Stimulated activated CD4-positive, alpha-beta T cell treated with anti-CD3 and anti-CD28 coated beads, TNF-alpha, amount 100 ng/mL, for 4 hours (primary cell): Measurements from ENCODE around the gene CCDC70.

Experiments
- DNase-seq, 3 experiments: peaks; one replicate each; pipeline ENCODE4 v3.0.0-alpha.2; 2020; ENCODE audit warnings: low read depth in 3 of 3

Gene CCDC70

DNA sequence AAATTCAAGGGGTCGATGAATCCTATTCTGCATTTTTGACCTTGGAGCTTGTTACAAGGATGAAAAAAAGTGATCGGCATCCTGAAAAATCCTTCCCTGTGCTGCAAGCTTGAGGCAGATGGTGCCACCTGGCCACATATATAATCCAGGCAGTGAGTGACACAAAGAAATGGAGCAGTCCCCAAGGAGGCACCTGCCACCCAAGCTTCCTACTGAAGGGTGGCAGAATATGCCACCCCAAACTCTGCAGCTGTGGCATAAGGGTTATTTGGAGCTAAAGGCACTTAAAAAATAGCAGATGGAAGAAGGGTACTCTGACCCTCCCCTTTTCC lies 32.2 kb upstream of the CCDC70 start:
- DNase-seq = no peak

DNA sequence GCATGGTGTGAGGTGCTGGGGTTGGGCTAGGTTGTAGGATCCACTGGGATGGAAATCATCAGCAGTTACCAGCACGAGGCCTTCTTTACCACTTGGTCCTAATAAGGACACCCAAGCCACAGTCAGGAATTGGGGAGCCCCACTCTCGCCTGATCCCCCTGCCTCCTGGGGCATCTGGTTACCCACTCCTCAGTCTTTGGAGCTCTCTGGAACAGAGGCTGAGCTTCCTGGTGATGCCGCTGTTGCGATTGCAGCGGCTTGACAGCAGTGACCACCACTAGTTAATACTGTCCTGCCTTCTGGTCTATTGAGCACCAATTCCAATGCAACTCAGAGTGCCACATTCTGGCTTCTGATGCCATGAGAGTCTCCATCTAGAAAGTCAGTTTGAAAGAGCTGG lies 30.2 kb upstream of the CCDC70 start:
- no peak for DNase-seq

DNA sequence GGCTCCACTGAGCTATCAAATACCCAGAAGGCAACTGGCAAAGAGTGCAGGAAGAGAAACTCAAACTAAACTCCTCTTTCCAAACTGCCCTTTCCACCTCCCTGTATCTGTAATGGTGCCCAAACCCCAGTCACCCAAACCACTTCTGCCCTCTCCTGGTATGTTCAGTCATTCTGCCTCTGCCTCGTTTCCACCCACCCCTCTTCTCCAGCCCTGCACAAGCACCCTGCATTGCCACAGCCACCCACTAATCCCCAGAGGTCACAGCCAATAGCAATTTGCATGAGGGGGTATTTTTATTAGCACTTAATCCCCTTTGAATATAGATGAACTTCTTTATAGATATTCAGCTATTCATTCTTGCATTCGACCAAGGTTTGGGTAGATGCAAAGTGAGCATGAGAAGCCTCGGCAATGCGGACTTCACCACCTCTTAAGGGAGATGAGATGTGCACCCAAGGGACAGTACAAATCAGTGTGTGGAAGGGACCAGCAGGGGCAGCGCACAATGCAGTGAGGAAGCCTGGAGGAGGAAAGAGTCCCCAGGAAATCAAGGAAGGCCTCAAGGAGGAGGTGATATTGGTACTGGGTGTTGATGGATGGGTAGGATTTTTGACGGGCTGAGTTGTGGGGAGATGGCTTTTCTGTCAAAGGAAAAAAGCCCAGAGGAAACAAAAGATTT lies 29.2 kb upstream of the CCDC70 start:
- peak in 1 of 3 experiments; percentile 37 for DNase-seq

DNA sequence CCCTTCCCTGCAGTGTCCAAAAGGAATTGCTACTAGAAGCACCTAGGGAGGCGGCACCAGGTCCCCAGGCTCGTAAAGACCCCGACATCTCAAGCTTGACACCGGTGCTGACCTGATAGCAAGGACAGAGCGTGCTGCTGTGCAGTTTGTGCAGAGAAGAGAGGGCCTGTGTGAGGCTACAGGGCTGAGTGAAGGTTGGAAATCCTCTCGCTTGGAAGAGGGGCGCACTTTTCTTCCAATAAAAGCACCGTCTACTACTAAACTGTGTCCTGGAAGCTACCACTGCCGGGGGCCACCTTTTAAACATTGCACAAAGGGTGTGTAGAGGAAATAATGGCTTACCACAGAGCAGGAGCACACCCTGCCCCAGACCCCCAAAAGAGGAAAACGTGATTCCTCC lies 27.8 kb upstream of the CCDC70 start:
- DNase-seq = no peak

DNA sequence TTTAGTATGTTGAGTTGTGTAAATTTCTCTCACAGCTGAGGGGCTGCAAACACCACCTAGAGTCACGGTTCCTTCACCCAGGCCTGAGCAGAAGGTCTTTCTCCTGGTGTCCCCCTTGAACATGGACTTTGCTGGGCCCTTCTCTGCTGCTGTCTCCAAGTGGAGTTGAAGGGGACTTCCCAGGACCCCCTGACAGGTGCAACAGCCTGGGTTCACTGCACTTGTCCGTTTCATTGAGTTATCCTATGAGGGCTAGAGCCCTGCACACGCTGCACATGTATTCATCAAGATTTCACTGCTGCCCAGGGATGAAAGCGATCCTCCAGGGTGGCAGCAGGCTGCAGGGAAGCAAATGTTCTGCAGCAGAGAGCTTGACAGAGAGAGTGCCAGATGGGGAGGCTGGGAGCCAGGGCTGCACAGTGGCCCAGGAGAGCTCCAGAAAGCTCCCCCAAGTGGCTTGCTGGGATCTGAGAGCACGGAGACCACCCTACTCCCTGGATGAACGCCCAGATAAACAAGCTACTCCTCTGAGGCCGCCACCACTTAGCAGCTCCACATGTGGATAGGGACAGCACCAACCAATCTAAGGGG lies 27.1 kb upstream of the CCDC70 start:
- DNase-seq = no peak

DNA sequence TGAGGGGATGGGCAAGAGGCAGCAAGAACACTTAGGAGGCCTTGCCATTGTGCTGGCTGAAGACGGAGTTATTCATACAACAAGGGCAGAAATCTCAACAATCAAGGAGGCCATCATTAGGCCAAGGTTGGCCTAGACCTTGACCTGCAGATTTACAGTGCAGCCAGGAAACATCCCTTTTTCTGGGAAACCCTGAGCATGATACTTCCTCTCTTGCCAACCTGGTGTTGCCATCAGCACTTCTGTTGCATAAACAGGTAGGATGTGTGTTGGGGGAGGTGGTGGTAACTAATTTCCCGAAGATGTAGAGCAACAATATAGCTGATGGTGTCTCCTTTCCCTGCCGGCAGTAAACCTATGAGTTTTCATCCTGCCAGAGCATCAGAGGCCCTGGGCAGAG lies 24.8 kb upstream of the CCDC70 start:
- DNase-seq = no peak

DNA sequence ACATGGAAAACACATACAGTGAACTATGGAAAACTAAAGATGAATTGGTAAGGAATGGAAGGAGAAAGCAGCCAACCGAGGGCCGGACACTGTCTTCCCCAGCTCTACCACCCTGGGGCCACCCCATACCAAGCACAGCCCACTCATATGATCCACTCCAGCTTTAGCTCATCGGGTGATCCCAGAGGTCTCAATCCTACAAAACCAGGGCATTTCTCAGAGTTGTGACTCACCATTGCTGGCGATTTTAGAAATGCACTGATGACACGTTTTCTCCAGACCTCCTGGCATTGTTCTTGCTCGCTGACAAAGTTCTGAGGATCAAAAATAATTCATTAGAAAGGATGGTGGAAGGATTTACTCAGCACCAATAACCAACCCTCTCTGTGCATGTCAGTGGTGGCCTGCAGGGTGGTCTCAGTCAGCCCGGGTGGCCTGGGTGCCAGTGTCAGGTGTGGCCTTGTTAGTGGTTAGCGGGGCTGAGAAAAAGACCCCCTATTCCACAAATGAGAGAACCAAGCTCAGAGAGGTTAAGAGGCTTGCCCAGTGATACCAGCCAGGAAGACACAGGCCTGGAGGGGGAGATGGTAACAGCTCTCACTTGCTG lies 23.4 kb upstream of the CCDC70 start:
- DNase-seq = no peak

DNA sequence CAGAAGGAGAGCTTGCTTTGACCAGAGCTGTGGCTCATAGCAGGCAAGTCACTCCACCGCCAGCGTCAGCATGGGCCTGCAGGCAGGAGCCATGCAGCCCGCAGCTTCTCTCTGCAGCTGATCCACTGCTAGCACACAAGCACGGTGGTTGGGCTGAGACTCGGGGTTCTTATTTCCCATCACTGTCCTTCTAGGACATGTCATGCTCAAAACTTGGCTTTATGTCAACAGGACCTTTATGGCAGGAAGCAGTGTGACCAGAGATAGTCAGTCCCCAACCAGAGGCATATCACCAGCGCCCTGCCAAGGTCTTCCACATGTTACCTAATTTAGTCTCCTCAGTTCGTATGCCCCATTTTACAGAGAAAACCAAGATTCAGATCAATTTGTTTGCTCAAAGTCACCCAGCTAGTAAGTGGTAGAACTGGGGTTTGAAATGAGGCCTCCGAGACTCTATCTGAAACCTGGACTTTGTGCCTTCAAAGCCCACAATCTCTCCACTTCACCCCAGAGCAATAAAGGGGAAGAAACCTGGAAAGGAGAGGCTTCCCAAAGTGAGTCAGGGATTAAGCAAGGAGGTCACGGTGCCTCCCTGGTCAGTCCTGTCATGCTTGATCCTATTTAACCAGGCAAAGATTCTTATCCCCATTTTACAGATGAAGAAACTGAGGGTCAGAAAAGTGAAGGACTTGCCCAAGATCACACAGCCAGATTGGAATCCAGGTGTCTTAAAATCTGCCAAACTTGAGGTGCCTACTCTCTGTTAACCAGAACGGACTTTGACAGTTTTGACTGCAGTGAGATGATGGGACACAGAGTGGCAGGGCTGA lies 21.8 kb upstream of the CCDC70 start:
- DNase-seq = no peak

DNA sequence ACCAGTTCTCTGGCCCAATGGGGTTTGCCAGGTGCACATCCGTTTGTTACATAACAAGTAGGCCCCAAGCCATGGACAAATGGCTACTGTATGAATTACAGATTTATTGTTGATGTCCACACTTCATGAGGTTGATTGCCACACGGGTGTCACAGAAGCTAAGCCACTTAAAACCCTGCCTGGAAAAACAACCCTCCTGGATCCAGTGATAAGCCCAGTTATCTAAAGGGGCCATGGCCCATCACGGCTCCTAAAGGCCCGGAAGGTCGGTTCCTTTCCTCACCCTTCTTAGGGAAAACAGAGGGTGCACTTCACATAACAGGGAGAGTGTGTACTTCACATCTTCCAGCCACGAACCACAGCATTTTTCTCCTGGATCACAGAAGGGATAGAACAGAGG lies 20.9 kb upstream of the CCDC70 start:
- DNase-seq = no peak

DNA sequence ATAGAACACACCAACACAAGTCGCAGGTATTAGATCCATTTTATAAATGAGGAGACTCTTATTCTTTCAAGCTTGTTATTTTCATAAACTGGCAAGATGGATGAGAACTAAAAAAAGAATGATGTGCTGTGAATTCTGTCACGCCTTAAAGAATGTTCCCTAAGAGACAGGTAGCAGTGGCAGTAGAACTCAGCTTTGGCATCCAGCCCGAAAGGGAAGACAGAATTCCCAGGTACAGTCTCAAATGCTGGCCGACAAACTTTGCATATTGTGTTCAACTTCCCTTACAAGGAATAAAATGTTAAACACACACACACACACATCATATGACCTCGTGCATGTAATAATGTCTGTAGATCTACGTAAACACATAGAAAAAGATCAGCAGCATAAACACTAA lies 20.0 kb upstream of the CCDC70 start:
- no peak for DNase-seq

DNA sequence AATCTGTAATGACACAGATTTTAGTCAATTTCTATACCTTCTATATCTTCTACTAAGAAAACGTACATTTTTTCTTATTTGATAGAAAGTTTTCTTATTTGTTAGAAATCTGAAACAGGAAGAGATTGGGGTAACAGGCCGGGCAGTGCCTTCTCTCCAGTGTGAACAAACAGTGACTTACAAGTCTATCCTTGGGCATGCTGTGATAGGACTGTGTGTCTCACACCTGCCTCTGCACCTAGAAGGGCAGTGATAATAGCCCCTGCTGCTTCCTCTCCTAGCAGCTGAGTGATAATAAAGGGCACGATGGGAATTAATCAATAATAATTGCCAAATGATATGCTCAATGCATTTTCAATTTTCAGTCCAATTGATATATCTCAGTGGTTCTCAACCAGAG lies 18.2 kb upstream of the CCDC70 start:
- DNase-seq = no peak

DNA sequence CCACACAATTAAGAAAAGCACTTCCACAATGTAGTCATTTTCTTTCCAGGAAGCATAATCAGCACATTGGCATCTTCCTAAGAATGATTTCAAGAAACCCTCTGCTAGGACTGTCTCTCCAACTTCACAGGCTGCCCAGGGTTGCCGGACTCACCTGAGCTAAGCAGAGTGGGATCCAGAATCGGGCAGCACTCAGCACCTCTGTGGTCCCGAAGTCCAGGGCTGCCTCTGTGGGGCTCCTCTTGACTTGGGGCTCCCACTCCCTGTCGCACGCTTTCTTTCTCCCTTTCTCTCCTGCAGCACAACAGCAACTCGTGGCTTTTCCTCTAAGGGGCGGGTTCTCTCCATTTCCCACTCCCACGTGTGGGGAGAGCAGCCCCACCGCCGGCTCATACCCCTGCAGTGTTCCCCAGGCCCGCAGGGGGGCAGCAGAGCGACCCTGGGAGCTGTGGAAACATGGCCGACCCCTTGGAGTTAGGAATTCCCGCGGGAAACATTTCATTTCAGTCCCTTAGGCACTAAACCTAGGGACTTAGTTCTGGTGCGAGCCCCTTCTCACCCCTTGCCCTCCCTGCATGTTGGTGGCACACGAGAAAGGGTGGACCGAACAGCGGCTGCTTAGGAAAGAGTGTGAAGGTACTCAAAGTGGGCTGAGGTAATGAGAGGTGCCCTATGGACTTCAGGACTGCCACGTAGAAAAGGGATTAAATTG lies 16.8 kb upstream of the CCDC70 start, which contains the start of gene TMEM272:
Gene TMEM272, minus strand, starts transcription at position 316 of the 712 bp plus-strand sequence. CDS start 6,647 bp downstream, outside the sequence.
- DNase-seq = peak in 1 of 3 experiments; percentile 27

DNA sequence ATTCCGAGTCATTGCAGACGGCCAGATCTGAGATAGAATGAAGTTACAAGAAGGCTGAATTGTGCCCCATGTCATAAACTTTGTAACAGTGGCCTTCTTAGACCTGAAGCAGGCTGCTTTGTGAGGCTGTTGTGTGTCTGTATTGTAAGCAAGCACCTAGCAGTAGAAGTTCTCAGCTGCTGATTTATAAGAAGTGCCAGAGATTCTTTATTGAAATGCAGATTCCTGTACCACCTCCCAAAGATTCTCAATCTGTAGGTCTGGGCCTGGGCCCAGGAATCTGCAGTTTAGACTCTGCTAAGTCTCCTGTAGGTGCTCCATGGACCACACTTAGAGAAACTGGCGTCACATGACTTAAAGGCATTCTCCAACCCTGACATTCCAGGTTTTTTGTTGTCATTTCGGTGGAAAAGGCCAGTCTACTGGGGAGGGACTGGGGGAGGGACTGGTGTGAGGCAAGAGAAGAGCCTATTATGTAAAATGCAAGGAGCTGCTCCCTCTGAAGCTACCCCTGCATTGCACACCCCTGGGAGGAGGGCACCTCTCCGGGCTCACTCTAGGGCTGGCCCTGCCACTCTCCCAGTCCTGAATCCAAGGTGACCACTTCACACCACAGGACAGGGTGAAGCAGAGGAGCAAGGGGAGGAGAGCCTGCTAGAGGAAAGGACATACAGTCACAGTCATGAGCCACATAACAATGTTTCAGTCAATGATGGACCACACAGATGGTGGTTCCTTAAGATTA lies 16.0 kb upstream of the CCDC70 start:
- no peak for DNase-seq

DNA sequence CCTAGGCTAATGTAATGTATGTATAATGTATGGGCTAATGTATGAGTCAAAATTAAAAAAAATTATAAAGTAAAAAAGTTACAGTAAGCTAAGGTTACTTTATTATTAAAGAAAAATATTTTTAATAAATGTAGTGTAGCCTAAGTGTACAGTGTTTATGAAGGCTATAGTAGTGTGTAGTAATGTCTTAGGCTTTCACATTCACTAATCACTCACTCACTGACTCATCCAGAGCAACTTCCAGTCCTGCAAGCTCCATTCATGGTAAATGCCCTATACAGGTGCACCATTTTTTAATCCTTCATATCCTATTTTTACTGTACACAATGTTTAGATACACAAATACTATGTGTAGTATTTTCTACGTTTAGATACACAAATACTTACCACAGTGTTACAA lies 15.0 kb upstream of the CCDC70 start:
- DNase-seq = no peak

DNA sequence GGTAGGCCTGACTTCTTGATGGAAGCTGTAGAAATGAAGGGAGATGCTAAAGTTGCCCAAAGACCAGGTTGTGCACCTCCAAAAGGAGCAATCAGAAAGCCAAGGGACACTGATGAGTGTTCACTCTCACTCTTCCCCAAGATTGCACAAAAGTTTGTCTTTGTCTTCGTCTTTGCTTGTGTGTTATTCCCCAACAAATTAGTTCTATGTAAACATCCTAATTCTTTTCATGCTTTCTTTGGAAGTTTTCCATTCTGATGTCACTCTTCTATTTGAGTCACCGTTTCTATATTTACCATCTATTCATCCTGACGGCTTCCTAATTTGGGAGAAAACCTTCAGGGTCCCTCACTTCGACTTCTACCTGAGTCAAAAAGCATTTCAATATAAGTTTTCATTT lies 13.1 kb upstream of the CCDC70 start:
- DNase-seq = no peak

DNA sequence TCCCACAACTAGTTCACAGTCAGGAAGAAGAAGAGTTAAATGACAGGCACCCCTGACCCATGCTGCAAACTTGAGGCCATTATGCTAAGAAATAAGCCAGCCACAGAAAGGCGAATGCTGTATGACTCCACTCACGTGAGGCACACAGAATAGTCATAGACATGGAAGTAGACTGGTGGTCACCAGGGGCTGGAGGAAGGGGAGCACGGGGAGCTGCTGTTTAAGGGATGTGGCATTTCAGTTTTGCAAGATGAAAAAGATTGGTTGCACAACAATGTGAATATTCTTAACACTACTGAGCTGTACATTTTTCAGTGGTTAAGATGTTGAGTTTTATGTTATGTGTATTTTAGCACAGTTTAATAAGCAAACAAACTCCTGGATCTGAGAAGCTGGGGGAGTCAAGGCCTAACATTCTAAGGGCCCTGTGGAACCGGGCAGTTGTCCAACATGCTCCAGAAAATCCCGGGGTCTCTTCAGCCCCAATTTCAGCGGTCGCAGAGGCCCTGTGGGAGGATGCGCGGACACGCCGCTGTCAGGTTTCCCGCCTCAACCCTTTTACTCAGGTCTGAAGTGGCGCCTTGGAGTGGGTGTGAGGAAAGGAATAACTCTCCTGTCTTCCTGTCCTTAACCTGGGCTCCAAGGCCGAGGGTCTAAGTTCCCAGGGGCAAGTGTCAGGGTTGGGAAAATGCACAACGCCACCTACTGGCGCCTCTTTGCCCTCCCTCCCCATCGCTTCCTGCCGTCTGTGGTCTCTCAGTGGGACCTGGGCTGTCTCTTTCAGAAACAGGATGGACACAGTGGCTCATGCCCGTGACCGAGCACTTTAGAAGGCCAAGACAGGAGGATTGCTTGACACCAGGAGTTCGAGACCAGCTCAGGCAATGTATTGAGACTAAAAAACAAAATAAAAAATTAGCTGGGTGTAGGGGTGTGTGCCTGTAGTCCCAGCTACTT lies 12.3 kb upstream of the CCDC70 start:
- DNase-seq = no peak

DNA sequence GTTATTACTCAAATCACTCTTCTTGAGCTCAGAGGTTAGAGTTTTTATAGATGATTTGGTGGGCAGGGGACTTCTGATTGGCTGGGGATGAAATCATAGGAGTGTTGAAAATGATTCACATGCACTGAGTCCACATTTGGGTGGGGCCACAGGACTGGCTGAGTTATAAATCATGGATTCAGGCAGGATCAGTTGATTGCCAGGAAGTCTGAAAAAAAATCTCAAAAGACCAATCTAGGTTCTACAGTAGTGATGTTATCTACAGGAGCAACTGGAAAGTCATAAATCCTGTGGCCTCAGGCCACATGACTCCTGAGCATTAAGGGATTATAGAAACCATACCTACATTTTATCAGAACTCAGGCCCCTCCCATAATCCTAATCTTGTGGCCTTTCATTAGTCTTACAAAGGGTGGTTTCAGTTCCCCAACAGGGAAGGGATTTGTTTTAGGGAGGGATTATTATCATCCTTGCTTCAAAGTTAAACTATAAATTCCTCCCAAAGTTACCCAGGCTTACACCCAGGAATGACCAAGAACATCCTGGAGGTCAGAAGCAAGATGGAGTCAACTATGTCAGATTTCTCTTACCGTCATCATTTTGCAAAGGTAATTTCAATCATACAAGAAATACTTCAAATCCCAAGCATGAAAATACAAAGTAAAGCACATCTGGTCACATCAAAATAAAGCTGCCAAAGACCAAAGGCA lies 5.6 kb upstream of the CCDC70 start:
- DNase-seq = no peak

DNA sequence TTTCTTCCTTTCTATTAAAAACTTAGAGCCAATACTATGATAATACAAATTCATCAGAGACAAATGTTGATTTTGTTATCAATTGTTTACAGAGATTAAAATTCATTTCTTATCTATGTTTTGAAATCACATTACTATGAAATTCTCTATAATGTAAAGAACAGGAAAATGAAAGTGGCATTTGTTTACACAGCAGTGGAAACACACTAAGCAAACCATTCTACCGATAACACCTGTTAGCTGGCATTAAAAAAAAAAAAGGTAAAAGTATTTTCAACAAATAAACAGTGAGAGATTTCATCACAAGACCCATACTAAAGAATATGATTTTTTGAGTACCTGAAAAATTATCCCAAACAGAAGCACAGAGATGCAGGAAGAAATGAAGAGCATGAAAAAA lies 4.8 kb upstream of the CCDC70 start:
- DNase-seq = no peak

DNA sequence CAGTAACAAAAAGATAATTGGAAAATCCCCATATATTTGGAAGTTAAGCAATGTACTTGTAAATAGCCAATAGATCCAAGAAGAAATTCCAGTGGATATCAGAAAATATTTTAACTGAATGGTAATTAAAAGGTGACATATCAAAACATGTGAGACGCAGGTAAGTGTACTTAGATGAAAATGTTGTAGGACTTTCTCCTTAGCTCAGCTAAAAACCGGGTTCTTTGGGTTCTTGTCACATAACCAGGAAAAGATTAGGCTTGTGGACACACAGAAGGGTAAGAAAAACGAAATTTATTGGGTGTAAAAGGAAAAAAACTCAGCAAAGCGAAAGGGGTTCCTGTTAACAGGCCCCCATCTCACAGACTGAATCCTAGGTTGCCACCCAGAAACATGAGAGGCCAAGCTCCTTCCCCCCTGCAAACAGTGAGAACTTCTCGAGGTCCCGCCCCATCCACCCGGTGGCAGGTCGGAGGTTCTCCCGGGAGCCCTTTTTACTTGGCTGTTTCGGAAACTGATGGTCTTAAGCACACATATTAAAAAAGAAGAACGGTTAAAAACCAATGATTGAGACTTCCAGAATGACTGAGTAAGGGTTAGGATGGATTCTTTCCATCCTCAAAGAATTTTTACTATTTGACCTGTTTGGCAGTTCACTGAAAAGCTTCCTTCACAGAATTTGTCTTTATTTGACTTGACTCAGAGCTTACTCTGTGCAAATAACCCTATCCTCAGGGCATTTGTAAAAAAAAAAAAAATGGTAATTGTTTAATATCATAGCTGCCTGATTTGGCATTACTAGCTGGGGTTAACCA lies 3.1 kb upstream of the CCDC70 start:
- no peak for DNase-seq
